SK-N-SH treated with all-trans-retinoic acid at 6 μM for 48 hours (cell line): Measurements from ENCODE around the gene NLRP9.

Experiments used
- ARNTL ChIP-seq: fragments of 450-650 bp; formaldehyde crosslinking; IDR thresholded peaks from 2 replicates; pipeline ENCODE4 v1.5.0; 2020; ENCODE audit warnings: low read depth, mild to moderate bottlenecking, moderate library complexity, borderline replicate concordance
- CSDC2 ChIP-seq: fragments of 250-450 bp; sonication (Bioruptor Pico); IDR thresholded peaks from 2 replicates; pipeline ENCODE4 v1.5.0; 2020; ENCODE audit warnings: mild to moderate bottlenecking, moderate library complexity
- ESRRG ChIP-seq: fragments of 250-450 bp; sonication (Bioruptor Pico); IDR thresholded peaks from 2 replicates; pipeline ENCODE4 v1.6.1; 2021; ENCODE audit warnings: mild to moderate bottlenecking
- PATZ1 ChIP-seq: fragments of 250-450 bp; sonication (Bioruptor Pico); IDR thresholded peaks from 2 replicates; pipeline ENCODE4 v1.8.0; 2020; ENCODE audit warnings: mild to moderate bottlenecking, moderate library complexity, borderline replicate concordance
- POU6F1 ChIP-seq: fragments of 250-450 bp; sonication (Bioruptor Pico); IDR thresholded peaks from 2 replicates; pipeline ENCODE4 v1.8.0; 2021; ENCODE audit warnings: low read depth, mild to moderate bottlenecking, moderate library complexity, borderline replicate concordance
- SNAI2 ChIP-seq: fragments of 250-450 bp; sonication (Bioruptor Pico); IDR thresholded peaks from 2 replicates; pipeline ENCODE4 v1.5.0; 2020; ENCODE audit warnings: mild to moderate bottlenecking, moderate library complexity
- TCF4 ChIP-seq: fragments of 250-450 bp; sonication (Bioruptor Pico); IDR thresholded peaks from 2 replicates; pipeline ENCODE4 v1.8.0; 2021; ENCODE audit warnings: mild to moderate bottlenecking, moderate library complexity, borderline replicate concordance
- ZFP3 ChIP-seq: fragments of 250-450 bp; sonication (Bioruptor Pico); IDR thresholded peaks from 2 replicates; pipeline ENCODE4 v1.5.0; 2020; ENCODE audit warnings: mild to moderate bottlenecking, moderate library complexity
- ZNF70 ChIP-seq: fragments of 450-650 bp; formaldehyde crosslinking; IDR thresholded peaks from 2 replicates; pipeline ENCODE4 v1.5.0; 2020; ENCODE audit warnings: mild to moderate bottlenecking, moderate library complexity
- TF ChIP-seq, protein P1 (sequence below): fragments of 250-450 bp; sonication (Bioruptor Pico); IDR thresholded peaks from 2 replicates; pipeline ENCODE4 v1.5.1; 2021; ENCODE audit warnings: mild to moderate bottlenecking, moderate library complexity

GRCh38 chr19:55658846-55659459, 79.2 kb downstream of the NLRP9 start:
- TF ChIP-seq ESRRG (CRISPR knock-in tag) (no peak), TCF4 (CRISPR knock-in tag) (no peak), PATZ1 (CRISPR knock-in tag) (no peak), ZNF70 (no peak), POU6F1 (CRISPR knock-in tag) (no peak), ARNTL (CRISPR knock-in tag) (no peak), ZFP3 (CRISPR knock-in tag) (no peak), SNAI2 (no peak), CSDC2 (no peak)
- TF ChIP-seq, protein P1, sequence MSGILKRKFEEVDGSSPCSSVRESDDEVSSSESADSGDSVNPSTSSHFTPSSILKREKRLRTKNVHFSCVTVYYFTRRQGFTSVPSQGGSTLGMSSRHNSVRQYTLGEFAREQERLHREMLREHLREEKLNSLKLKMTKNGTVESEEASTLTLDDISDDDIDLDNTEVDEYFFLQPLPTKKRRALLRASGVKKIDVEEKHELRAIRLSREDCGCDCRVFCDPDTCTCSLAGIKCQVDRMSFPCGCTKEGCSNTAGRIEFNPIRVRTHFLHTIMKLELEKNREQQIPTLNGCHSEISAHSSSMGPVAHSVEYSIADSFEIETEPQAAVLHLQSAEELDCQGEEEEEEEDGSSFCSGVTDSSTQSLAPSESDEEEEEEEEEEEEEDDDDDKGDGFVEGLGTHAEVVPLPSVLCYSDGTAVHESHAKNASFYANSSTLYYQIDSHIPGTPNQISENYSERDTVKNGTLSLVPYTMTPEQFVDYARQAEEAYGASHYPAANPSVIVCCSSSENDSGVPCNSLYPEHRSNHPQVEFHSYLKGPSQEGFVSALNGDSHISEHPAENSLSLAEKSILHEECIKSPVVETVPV (CRISPR knock-in tag), result no peak
